GM12878 (cell line): ENCODE data around the gene ZNF132.

Experiments used
- JUND ChIP-seq: IDR thresholded peaks from 2 replicates; pipeline ENCODE4 v1.6.1; 2012; ENCODE audit warnings: low read depth, mild to moderate bottlenecking, low read length, improper control_type of control experiment, moderate library complexity
- NFXL1 ChIP-seq: fragments of 450-650 bp; IDR thresholded peaks from 2 replicates; pipeline ENCODE4 v1.6.1; 2017; ENCODE audit warnings: antibody characterized with exemption, mild to moderate bottlenecking, borderline replicate concordance
- NRF1 ChIP-seq: conservative IDR thresholded peaks from 2 replicates; pipeline ENCODE4 v1.6.1; 2011; ENCODE audit warnings: mild to moderate bottlenecking, low read depth, low read length, improper control_type of control experiment
- POLR2A ChIP-seq: IDR thresholded peaks from 2 replicates; pipeline ENCODE4 v1.6.1; 2011; ENCODE audit warnings: low read depth, mild to moderate bottlenecking, low read length
- POLR2AphosphoS5 ChIP-seq: IDR thresholded peaks from 2 replicates; pipeline ENCODE4 v1.6.1; 2011; ENCODE audit warnings: mild to moderate bottlenecking, low read length, inconsistent platforms
- YY1 ChIP-seq: IDR thresholded peaks from 2 replicates; pipeline ENCODE4 v1.6.1; 2011; ENCODE audit warnings: low read depth, mild to moderate bottlenecking, low read length
- TF ChIP-seq, protein P1 (sequence below): IDR thresholded peaks from 2 replicates; pipeline ENCODE4 v1.6.1; 2011; ENCODE audit warnings: low read depth, low read length, improper control_type of control experiment, borderline replicate concordance

DNA sequence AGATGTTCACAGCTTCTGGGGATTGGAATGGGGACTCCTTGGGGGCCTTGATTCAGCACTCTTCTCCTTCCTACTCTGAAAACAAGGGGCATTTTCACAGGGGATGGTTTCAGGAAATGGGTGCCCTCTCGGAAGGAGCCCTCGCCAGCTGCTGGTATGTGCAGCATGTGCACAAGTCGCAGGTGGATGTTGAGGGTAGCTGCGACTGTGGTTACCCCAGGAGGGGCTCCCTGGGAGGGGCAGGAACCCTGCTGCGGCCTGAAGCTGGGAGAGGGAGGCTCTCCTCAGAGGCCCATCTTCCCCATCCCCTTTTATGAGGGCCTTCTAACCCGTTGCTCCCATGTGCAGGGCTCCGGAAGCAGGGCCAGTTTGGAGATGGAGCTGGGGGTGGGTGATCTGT is 42.4 kb upstream of the ZNF132 start:
- TF ChIP-seq NRF1: no peak
- TF ChIP-seq, protein P1, sequence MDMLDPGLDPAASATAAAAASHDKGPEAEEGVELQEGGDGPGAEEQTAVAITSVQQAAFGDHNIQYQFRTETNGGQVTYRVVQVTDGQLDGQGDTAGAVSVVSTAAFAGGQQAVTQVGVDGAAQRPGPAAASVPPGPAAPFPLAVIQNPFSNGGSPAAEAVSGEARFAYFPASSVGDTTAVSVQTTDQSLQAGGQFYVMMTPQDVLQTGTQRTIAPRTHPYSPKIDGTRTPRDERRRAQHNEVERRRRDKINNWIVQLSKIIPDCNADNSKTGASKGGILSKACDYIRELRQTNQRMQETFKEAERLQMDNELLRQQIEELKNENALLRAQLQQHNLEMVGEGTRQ: no peak
- no peak for TF ChIP-seq YY1
- TF ChIP-seq POLR2AphosphoS5: no peak
- no peak for TF ChIP-seq JUND
- TF ChIP-seq POLR2A: no peak
- no peak for TF ChIP-seq NFXL1
